NK-92 treated with Interleukin-12 subunit alpha and Interleukin-12 subunit beta, amount 100 ng/mL, for 24 hours (cell line): ENCODE measurements around the gene DCAF10.
"Not testable (repeated sequence)": the region's sequence is repeated elsewhere in the genome, so short reads cannot be mapped to it uniquely, and the experiment has no call there.

Experiments
- DNase-seq: peaks from one replicate; lab custom pipeline; 2025; lab: John Stamatoyannopoulos, UW

Gene DCAF10

GRCh38 chr9:37908698-37909186 lies 108.1 kb downstream of the DCAF10 start:
- DNase-seq: peak; percentile 57

- DNase-seq: no peak
These were observed 108.7 kb downstream of the DCAF10 start for GRCh38 chr9:37909326-37909725.

- not testable (repeated sequence) for DNase-seq
These were observed 109.2 kb downstream of the DCAF10 start for GRCh38 chr9:37909836-37910235.

GRCh38 chr9:37910271-37910670 lies 109.7 kb downstream of the DCAF10 start:
- DNase-seq: no peak

DNA sequence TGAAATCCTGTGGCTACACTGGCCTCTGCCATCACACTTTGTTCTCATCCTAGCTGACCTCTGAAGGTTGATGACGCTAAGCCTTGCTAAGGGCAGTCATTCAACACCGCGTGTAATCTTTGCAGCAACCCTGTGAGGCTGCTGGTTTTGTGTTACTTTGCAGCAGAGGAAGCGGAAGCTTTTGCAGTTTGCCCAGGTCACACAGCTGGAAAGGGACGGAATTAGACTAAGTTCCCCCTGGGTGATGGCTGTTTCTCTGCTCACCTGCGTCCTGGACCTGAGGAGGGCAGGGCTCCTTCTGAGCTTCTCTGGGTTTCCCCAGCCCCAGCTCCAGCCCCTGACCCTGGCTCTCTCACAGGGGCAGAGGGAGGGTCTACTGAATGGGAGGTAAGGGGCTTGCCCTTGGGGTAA lies 110.7 kb downstream of the DCAF10 start:
- DNase-seq: no peak

DNA sequence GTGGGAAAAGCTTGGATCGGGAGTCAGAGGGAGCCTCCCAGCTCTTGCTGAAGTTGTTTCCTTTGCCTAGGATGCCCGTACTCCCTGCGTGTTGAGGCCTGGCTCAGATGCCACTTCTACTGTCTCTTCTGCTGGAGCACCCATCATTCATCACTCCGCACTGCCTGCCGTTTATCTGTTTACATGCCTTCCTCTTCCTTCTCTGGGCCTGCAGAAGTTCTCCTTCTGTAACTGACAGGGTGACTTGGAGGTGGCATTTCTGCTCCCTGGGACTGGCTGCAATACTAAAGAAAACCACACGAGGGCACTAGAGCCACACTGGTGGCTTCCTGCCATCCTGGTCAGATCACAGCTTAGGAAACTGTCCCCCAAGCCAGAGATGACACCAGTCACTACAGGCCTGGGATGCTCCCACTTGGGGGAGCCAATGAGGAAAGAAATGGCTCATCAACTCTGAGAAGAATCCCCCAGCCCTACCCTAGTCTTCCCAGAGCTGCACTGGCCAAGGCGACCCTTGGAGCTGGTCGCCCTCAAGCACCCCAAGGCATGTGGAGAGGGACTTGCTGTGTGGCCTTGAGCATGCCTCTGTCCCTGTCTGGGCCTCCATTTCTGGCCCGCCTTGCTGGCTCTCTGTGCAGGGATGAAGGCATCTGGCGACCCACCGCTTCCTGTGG lies 113.0 kb downstream of the DCAF10 start:
- peak; percentile 55 for DNase-seq

DNA sequence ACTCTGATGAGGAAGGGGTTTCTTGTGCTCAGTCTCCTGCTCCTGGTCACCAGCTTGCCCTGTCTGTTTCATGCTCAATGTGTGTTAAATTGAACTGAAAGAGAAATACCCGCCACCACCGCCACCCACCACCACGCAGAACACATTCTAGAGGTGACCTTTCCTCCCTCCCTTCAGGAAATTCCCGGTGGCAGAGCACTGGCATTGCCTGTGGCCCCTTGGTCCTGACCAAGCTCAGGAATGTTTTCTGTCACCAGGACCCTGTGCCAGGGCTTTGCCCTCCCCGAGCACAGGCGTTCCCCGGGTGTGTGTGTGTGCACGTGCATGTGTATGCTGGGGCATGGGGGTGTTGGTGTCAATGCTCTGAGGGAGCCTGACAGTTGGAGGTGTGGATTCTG lies 113.6 kb downstream of the DCAF10 start:
- no peak for DNase-seq

GRCh38 chr9:37914701-37915358 lies 114.2 kb downstream of the DCAF10 start:
- DNase-seq: no peak

- no peak for DNase-seq
These were observed 115.4 kb downstream of the DCAF10 start for GRCh38 chr9:37915911-37916470.

- no peak for DNase-seq
These were observed 116.1 kb downstream of the DCAF10 start for GRCh38 chr9:37916471-37917312.
